ENCODE measurements around the gene TNFSF9.

DNA sequence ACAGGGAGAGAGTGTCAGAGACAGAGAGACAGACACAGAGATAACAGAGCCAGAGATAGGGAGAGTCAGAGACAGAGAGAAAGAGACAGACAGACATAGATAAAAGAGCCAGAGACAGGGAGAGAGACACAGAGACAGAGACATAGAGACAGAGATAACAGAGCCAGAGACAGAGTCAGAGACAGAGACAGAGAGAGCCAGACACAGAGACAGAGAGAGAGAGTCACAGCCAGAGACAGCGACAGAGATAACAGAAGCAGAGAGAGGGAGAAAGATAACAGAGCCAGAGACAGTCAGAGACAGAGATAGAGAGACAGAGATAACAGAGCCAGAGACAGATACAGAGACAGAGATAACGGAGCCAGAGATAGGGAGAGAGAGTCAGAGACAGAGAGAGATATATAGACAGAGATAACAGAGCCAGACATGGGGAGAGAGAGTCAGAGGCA is 865 bp upstream of the TNFSF9 start:
- no peak for TF ChIP-seq EZH2phosphoT487 (IDR thresholded peaks at IDR 0.05; ENCODE audit: insufficient read depth, low read depth)
- no peak for TF ChIP-seq EZH2 (IDR thresholded peaks at IDR 0.05; ENCODE audit: insufficient read depth, poor library complexity, severe bottlenecking)

All from GM23248 (cell line).